ENCODE results near the gene TXNDC17.

DNA sequence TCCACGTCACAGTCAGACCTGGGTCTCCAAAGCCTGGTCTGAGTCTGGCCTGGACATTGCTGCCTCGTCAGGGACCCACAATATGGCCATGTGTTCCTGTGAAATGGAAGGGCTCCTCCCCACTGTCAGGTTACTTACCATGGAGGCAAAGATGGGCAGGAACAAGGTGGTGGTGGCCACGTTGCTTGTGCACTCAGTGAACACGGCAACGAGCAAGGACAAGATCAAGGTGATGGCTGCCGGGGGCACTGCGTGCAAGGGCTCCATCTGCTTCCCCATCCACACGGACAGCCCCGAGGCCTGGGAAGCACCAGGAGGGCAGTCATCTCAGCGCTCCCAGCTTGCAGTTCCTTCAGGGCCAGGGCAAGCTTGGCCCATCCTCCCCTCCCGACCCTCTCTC is 49.8 kb downstream of the TXNDC17 start:
- TF ChIP-seq, protein P1, sequence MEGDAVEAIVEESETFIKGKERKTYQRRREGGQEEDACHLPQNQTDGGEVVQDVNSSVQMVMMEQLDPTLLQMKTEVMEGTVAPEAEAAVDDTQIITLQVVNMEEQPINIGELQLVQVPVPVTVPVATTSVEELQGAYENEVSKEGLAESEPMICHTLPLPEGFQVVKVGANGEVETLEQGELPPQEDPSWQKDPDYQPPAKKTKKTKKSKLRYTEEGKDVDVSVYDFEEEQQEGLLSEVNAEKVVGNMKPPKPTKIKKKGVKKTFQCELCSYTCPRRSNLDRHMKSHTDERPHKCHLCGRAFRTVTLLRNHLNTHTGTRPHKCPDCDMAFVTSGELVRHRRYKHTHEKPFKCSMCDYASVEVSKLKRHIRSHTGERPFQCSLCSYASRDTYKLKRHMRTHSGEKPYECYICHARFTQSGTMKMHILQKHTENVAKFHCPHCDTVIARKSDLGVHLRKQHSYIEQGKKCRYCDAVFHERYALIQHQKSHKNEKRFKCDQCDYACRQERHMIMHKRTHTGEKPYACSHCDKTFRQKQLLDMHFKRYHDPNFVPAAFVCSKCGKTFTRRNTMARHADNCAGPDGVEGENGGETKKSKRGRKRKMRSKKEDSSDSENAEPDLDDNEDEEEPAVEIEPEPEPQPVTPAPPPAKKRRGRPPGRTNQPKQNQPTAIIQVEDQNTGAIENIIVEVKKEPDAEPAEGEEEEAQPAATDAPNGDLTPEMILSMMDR (conservative IDR thresholded peaks at IDR 0.05), result no peak
- no peak for TF ChIP-seq EZH2 (IDR thresholded peaks at IDR 0.05; ENCODE audit: low read depth)

Measured in PC-9 (cell line).